ENCODE data around the gene CENPS.
"Not testable (repeated sequence)": the region's sequence is repeated elsewhere in the genome, so short reads cannot be mapped to it uniquely, and the experiment has no call there.

CENPS gene

GRCh38 chr1:10419351-10419750 lies 10.9 kb upstream of the CENPS start:
- Histone ChIP-seq H3K4me1 (ENCODE audit: control insufficient read depth, insufficient read depth, low read length, poor library complexity, severe bottlenecking) (peaks cover 3% of the 10 kb centered on the region), H3K4me3 (ENCODE audit: extremely low read depth, insufficient read depth, low read length, poor library complexity, severe bottlenecking) (no peak overlapping the region), H3K36me3 (ENCODE audit: control insufficient read depth, insufficient read depth, low read length) (peaks cover 78% of the 10 kb centered on the region), H3K27ac (ENCODE audit: low read depth, low read length, severe bottlenecking) (no peak overlapping the region), H3K9me3 (ENCODE audit: control insufficient read depth, low read length) (no peaks in the 10 kb centered on the region)
- WGBS, 2 experiments (ENCODE audit: insufficient coverage in 2 of 2) = 90 to 93% methylated on average over 15 of the region's 15 CpGs

GRCh38 chr1:10421637-10422036 lies 8.6 kb upstream of the CENPS start:
- H3K36me3 ChIP-seq (ENCODE audit: control insufficient read depth, insufficient read depth, low read length) = peaks cover 55% of the 10 kb centered on the region
- H3K27ac ChIP-seq (ENCODE audit: low read depth, low read length, severe bottlenecking) = no peak overlapping the region
- H3K4me1 ChIP-seq (ENCODE audit: control insufficient read depth, insufficient read depth, low read length, poor library complexity, severe bottlenecking) = no peaks in the 10 kb centered on the region
- H3K9me3 ChIP-seq (ENCODE audit: control insufficient read depth, low read length) = no peaks in the 10 kb centered on the region
- 96 to 100% methylated on average over 4 to 5 of the region's 5 CpGs for WGBS, 2 experiments (ENCODE audit: insufficient coverage in 2 of 2)
- no peak overlapping the region for H3K4me3 ChIP-seq (ENCODE audit: extremely low read depth, insufficient read depth, low read length, poor library complexity, severe bottlenecking)

GRCh38 chr1:10424034-10424433 lies 6.2 kb upstream of the CENPS start:
- WGBS, 2 experiments (ENCODE audit: insufficient coverage in 2 of 2) = 85 to 94% methylated on average over 8 to 9 of the region's 9 CpGs
- Histone ChIP-seq H3K4me3 (ENCODE audit: extremely low read depth, insufficient read depth, low read length, poor library complexity, severe bottlenecking) (no peak overlapping the region), H3K4me1 (ENCODE audit: control insufficient read depth, insufficient read depth, low read length, poor library complexity, severe bottlenecking) (no peaks in the 10 kb centered on the region), H3K9me3 (ENCODE audit: control insufficient read depth, low read length) (no peaks in the 10 kb centered on the region), H3K27ac (ENCODE audit: low read depth, low read length, severe bottlenecking) (peak overlapping the region; percentile 8), H3K36me3 (ENCODE audit: control insufficient read depth, insufficient read depth, low read length) (peaks cover 31% of the 10 kb centered on the region)

- H3K4me1 ChIP-seq (ENCODE audit: control insufficient read depth, insufficient read depth, low read length, poor library complexity, severe bottlenecking) = peaks cover under 1% of the 10 kb centered on the region
- 100% methylated on average over 6 to 7 of the region's 8 CpGs for WGBS, 2 experiments (ENCODE audit: insufficient coverage in 2 of 2)
- no peaks in the 10 kb centered on the region for H3K9me3 ChIP-seq (ENCODE audit: control insufficient read depth, low read length)
- no peak overlapping the region for H3K4me3 ChIP-seq (ENCODE audit: extremely low read depth, insufficient read depth, low read length, poor library complexity, severe bottlenecking)
- H3K36me3 ChIP-seq (ENCODE audit: control insufficient read depth, insufficient read depth, low read length) = peaks cover 25% of the 10 kb centered on the region
- H3K27ac ChIP-seq (ENCODE audit: low read depth, low read length, severe bottlenecking) = no peak overlapping the region
These were observed 5.6 kb upstream of the CENPS start for GRCh38 chr1:10424651-10425050.

- H3K4me3 ChIP-seq (ENCODE audit: extremely low read depth, insufficient read depth, low read length, poor library complexity, severe bottlenecking); H3K27ac ChIP-seq (ENCODE audit: low read depth, low read length, severe bottlenecking); H3K9me3 ChIP-seq (ENCODE audit: control insufficient read depth, low read length); H3K4me1 ChIP-seq (ENCODE audit: control insufficient read depth, insufficient read depth, low read length, poor library complexity, severe bottlenecking): not testable (repeated sequence)
- WGBS, 2 experiments (ENCODE audit: insufficient coverage in 2 of 2) = 96 to 97% methylated on average over 8 to 14 of the region's 21 CpGs
- peaks cover 14% of the 10 kb centered on the region for H3K36me3 ChIP-seq (ENCODE audit: control insufficient read depth, insufficient read depth, low read length)
These were observed 4.3 kb upstream of the CENPS start for GRCh38 chr1:10425826-10426534.

GRCh38 chr1:10426535-10426848 lies 3.7 kb upstream of the CENPS start:
- not testable (repeated sequence) for H3K4me3 ChIP-seq (ENCODE audit: extremely low read depth, insufficient read depth, low read length, poor library complexity, severe bottlenecking); H3K36me3 ChIP-seq (ENCODE audit: control insufficient read depth, insufficient read depth, low read length); H3K9me3 ChIP-seq (ENCODE audit: control insufficient read depth, low read length); H3K4me1 ChIP-seq (ENCODE audit: control insufficient read depth, insufficient read depth, low read length, poor library complexity, severe bottlenecking); H3K27ac ChIP-seq (ENCODE audit: low read depth, low read length, severe bottlenecking)
- whole genome bisulfite sequencing, 2 experiments (ENCODE audit: insufficient coverage in 2 of 2) = 99% methylated on average over 12 of the region's 21 CpGs; no CpG with 5 or more reads in 1 of the 2 experiments

- Histone ChIP-seq H3K4me3 (ENCODE audit: extremely low read depth, insufficient read depth, low read length, poor library complexity, severe bottlenecking) (no peak overlapping the region), H3K4me1 (ENCODE audit: control insufficient read depth, insufficient read depth, low read length, poor library complexity, severe bottlenecking) (peaks cover 5% of the 10 kb centered on the region), H3K27ac (ENCODE audit: low read depth, low read length, severe bottlenecking) (no peak overlapping the region), H3K9me3 (ENCODE audit: control insufficient read depth, low read length) (no peaks in the 10 kb centered on the region), H3K36me3 (ENCODE audit: control insufficient read depth, insufficient read depth, low read length) (peaks cover 2% of the 10 kb centered on the region)
- WGBS, 2 experiments (ENCODE audit: insufficient coverage in 2 of 2) = 77 to 91% methylated on average over 4 of the region's 5 CpGs
These were observed 1.2 kb upstream of the CENPS start for GRCh38 chr1:10428984-10429383.

GRCh38 chr1:10429868-10430215 lies 391 bp upstream of the CENPS start:
- H3K36me3 ChIP-seq (ENCODE audit: control insufficient read depth, insufficient read depth, low read length) = no peaks in the 10 kb centered on the region
- 49 to 51% methylated on average over 15 of the region's 16 CpGs for WGBS, 2 experiments (ENCODE audit: insufficient coverage in 2 of 2)
- peak overlapping the region; percentile 63 for H3K4me3 ChIP-seq (ENCODE audit: extremely low read depth, insufficient read depth, low read length, poor library complexity, severe bottlenecking)
- H3K9me3 ChIP-seq (ENCODE audit: control insufficient read depth, low read length) = no peaks in the 10 kb centered on the region
- peaks cover 5% of the 10 kb centered on the region for H3K4me1 ChIP-seq (ENCODE audit: control insufficient read depth, insufficient read depth, low read length, poor library complexity, severe bottlenecking)
- no peak overlapping the region for H3K27ac ChIP-seq (ENCODE audit: low read depth, low read length, severe bottlenecking)

- 28 to 33% methylated on average over 28 to 30 of the region's 30 CpGs for WGBS, 2 experiments (ENCODE audit: insufficient coverage in 2 of 2)
- peak overlapping the region; percentile 63 for H3K4me3 ChIP-seq (ENCODE audit: extremely low read depth, insufficient read depth, low read length, poor library complexity, severe bottlenecking)
- H3K4me1 ChIP-seq (ENCODE audit: control insufficient read depth, insufficient read depth, low read length, poor library complexity, severe bottlenecking) = peaks cover 5% of the 10 kb centered on the region
- H3K36me3 ChIP-seq (ENCODE audit: control insufficient read depth, insufficient read depth, low read length) = no peaks in the 10 kb centered on the region
- peak overlapping the region; percentile 82 for H3K27ac ChIP-seq (ENCODE audit: low read depth, low read length, severe bottlenecking)
- H3K9me3 ChIP-seq (ENCODE audit: control insufficient read depth, low read length) = no peaks in the 10 kb centered on the region
These were observed 967 bp downstream of the CENPS start for GRCh38 chr1:10431070-10431730.

GRCh38 chr1:10432910-10433700 lies 2.9 kb downstream of the CENPS start:
- H3K4me3 ChIP-seq (ENCODE audit: extremely low read depth, insufficient read depth, low read length, poor library complexity, severe bottlenecking) = no peak overlapping the region
- no peaks in the 10 kb centered on the region for H3K36me3 ChIP-seq (ENCODE audit: control insufficient read depth, insufficient read depth, low read length)
- H3K4me1 ChIP-seq (ENCODE audit: control insufficient read depth, insufficient read depth, low read length, poor library complexity, severe bottlenecking) = peaks cover 5% of the 10 kb centered on the region
- H3K9me3 ChIP-seq (ENCODE audit: control insufficient read depth, low read length) = no peaks in the 10 kb centered on the region
- 86 to 91% methylated on average over 7 to 11 of the region's 14 CpGs for WGBS, 2 experiments (ENCODE audit: insufficient coverage in 2 of 2)
- no peak overlapping the region for H3K27ac ChIP-seq (ENCODE audit: low read depth, low read length, severe bottlenecking)

- H3K9me3 ChIP-seq (ENCODE audit: control insufficient read depth, low read length) = no peaks in the 10 kb centered on the region
- no peak overlapping the region for H3K4me3 ChIP-seq (ENCODE audit: extremely low read depth, insufficient read depth, low read length, poor library complexity, severe bottlenecking)
- H3K4me1 ChIP-seq (ENCODE audit: control insufficient read depth, insufficient read depth, low read length, poor library complexity, severe bottlenecking) = peaks cover 12% of the 10 kb centered on the region
- H3K27ac ChIP-seq (ENCODE audit: low read depth, low read length, severe bottlenecking) = no peak overlapping the region
- WGBS, 2 experiments (ENCODE audit: insufficient coverage in 2 of 2) = 94 to 95% methylated on average over 6 to 8 of the region's 11 CpGs
- H3K36me3 ChIP-seq (ENCODE audit: control insufficient read depth, insufficient read depth, low read length) = no peaks in the 10 kb centered on the region
These were observed 3.6 kb downstream of the CENPS start for GRCh38 chr1:10433790-10434189.

Data from mesodermal cell (in vitro differentiated cells).